NOMO-1 (cell line): ENCODE measurements around the gene UTP11.

Experiments
- DNase-seq, 2 experiments: peaks; one replicate each; lab custom pipeline; 2025; ENCODE audit not compliant: unreplicated experiment in 2 of 2; lab: John Stamatoyannopoulos, UW

Gene UTP11

GRCh38 chr1:38068220-38068979 is 55.9 kb downstream of the UTP11 start:
- DNase-seq: no peak

GRCh38 chr1:38068980-38069340 is 56.4 kb downstream of the UTP11 start:
- no peak for DNase-seq

GRCh38 chr1:38071312-38072256 is 59.0 kb downstream of the UTP11 start:
- no peak for DNase-seq

DNA sequence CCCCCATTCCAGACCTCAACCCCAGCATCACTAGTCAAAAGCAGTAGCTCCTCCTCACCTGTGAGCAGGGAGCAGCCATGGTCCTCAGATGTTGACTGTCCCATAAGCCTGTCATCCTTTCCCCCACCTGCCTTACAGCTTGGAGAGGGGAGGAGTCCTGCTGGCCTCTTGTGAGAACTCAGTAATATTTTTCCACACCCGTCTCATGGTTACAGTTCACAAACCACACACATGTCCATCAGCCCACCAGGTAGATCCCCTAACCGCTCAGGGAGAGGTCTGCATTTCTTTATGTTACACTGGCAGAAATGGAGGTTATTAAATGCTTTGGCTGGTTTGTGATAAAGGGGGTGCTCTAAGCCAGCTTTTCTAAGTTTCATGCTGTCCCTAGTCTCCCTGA is 60.3 kb downstream of the UTP11 start:
- no peak for DNase-seq

GRCh38 chr1:38073534-38074301 is 61.2 kb downstream of the UTP11 start:
- DNase-seq: no peak

DNA sequence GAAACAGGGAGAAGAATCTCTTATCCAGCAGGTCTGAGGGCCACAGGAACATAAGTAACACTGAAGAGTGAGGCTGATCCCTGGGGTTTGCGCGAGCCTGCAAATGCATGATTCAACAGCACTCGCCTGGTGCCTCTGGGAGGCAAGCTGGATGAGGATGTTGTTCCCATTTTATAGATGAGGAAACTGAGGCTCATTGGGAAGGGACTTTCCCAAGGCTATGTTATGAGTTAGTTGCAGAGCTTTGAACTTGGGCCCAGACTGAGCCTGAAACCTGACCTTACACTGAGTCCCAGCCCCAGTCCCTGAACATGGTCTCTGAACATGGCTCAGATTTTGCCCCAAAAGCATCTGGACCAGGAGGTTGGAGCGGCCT is 61.8 kb downstream of the UTP11 start:
- no peak for DNase-seq
